IMR-90 (cell line): ENCODE measurements around the gene STAU1. TPM values are rescaled to one million over a fixed set of nuclear protein-coding genes. Genes with fewer than 3 reads are reported as not detected.
A peak's percentile ranks its signal among the peaks of the same experiment; 100 is the strongest.

Experiments
- ATAC-seq: fragments of 200-7000 bp; cut with Tn5 transposase; 2 replicates; pipeline ENCODE4 v1.9.1; 2020; ENCODE audit warnings: low read depth, mild to moderate bottlenecking, moderate library complexity
- BruUV-seq: library from RNA; stranded (reverse); fragments of 400-500 nt; replicated peaks from 2 replicates; lab custom pipeline; 2021; lab: Mats Ljungman, UMichigan
- CTCF ChIA-PET: fragments of 300-600 bp; formaldehyde crosslinking; extraction: SDS; loops from one replicate; lab custom pipeline; 2021; ENCODE audit warnings: antibody characterized with exemption; lab: Yijun Ruan, JAX
- POLR2A ChIA-PET: fragments of 300-600 bp; sonication (Branson Sonifier 250); formaldehyde crosslinking; loops from one replicate; lab custom pipeline; 2022; ENCODE audit warnings: antibody characterized with exemption; ENCODE audit not compliant: unreplicated experiment; lab: Charles Lee
- DNase-seq: peaks from one replicate; pipeline ENCODE4 v3.0.0; 2013
- H2AFZ ChIP-seq: replicated peaks from 2 replicates; pipeline ENCODE3; 2013; ENCODE audit warnings: low read length, mild to moderate bottlenecking; ENCODE audit not compliant: poor library complexity
- H2AK5ac ChIP-seq: 2 replicates; pipeline ENCODE4 v1.6.1; 2013; ENCODE audit warnings: low read depth, low read length, inconsistent platforms
- H2AK9ac ChIP-seq: replicated peaks from 2 replicates; pipeline ENCODE3; 2013; ENCODE audit warnings: mild to moderate bottlenecking, low read depth, low read length, moderate library complexity; ENCODE audit not compliant: poor library complexity
- H2BK120ac ChIP-seq: 2 replicates; pipeline ENCODE4 v1.6.1; 2013; ENCODE audit warnings: low read depth, low read length, inconsistent platforms
- H2BK15ac ChIP-seq: 3 replicates; pipeline ENCODE4 v1.6.1; 2013; ENCODE audit warnings: low read depth, low read length, inconsistent platforms
- H2BK20ac ChIP-seq: 2 replicates; pipeline ENCODE4 v1.6.1; 2013; ENCODE audit warnings: low read depth, mild to moderate bottlenecking, inconsistent platforms, low read length, moderate library complexity
- H2BK5ac ChIP-seq: 2 replicates; pipeline ENCODE4 v1.6.1; 2013; ENCODE audit warnings: mild to moderate bottlenecking, low read depth, low read length, inconsistent platforms; ENCODE audit not compliant: poor library complexity, severe bottlenecking
- H3K14ac ChIP-seq: replicated peaks from 2 replicates; pipeline ENCODE4 v1.6.1; 2013; ENCODE audit warnings: low read depth, low read length, inconsistent platforms
- H3K18ac ChIP-seq: 2 replicates; pipeline ENCODE4 v1.6.1; 2013; ENCODE audit warnings: low read depth, low read length, control low read depth
- H3K23ac ChIP-seq: 2 replicates; pipeline ENCODE4 v1.6.1; 2013; ENCODE audit warnings: low read depth, low read length, inconsistent platforms
- H3K27ac ChIP-seq: 2 replicates; pipeline ENCODE4 v1.5.1; 2013; ENCODE audit warnings: mild to moderate bottlenecking, control low read depth, low read length; ENCODE audit not compliant: insufficient read depth
- H3K27me3 ChIP-seq: 2 replicates; pipeline ENCODE4 v1.6.1; 2013; ENCODE audit warnings: low read length; ENCODE audit not compliant: control insufficient read depth, insufficient read depth
- H3K36me3 ChIP-seq: 2 replicates; pipeline ENCODE4 v1.6.1; 2013; ENCODE audit warnings: low read length, mixed read lengths; ENCODE audit not compliant: control insufficient read depth, insufficient read depth
- H3K4ac ChIP-seq: 2 replicates; pipeline ENCODE4 v1.6.1; 2013; ENCODE audit warnings: low read depth, low read length, inconsistent platforms
- H3K4me1 ChIP-seq: 2 replicates; pipeline ENCODE4 v1.6.1; 2013; ENCODE audit warnings: low read length, mixed read lengths; ENCODE audit not compliant: control insufficient read depth, insufficient read depth
- H3K4me2 ChIP-seq: 2 replicates; pipeline ENCODE4 v1.6.1; 2013; ENCODE audit warnings: low read depth, mild to moderate bottlenecking, control low read depth, low read length, moderate library complexity
- H3K4me3 ChIP-seq: 2 replicates; pipeline ENCODE4 v1.5.1; 2013; ENCODE audit warnings: low read depth, mild to moderate bottlenecking, control low read depth, low read length, moderate library complexity; ENCODE audit not compliant: insufficient read depth
- H3K56ac ChIP-seq: 2 replicates; pipeline ENCODE4 v1.6.1; 2013; ENCODE audit warnings: low read length, inconsistent platforms; ENCODE audit not compliant: insufficient read depth; ENCODE audit errors: extremely low read depth
- H3K79me1 ChIP-seq, 2 experiments: 2 replicates each; pipeline ENCODE4 v1.6.1; 2013; ENCODE audit warnings: low read length in 2 of 2, inconsistent platforms in 1 of 2, low read depth in 1 of 2
- H3K9ac ChIP-seq: 2 replicates; pipeline ENCODE4 v1.6.1; 2013; ENCODE audit warnings: low read depth, low read length, control low read depth
- H3K9me1 ChIP-seq: 2 replicates; pipeline ENCODE4 v1.6.1; 2013; ENCODE audit warnings: low read length, inconsistent platforms; ENCODE audit not compliant: insufficient read depth
- H3K9me3 ChIP-seq: 2 replicates; pipeline ENCODE4 v1.6.1; 2013; ENCODE audit warnings: low read length; ENCODE audit not compliant: control insufficient read depth, insufficient read depth
- H4K20me1 ChIP-seq: 2 replicates; pipeline ENCODE4 v1.6.1; 2013; ENCODE audit warnings: low read length, inconsistent platforms; ENCODE audit not compliant: insufficient read depth
- H4K5ac ChIP-seq: 2 replicates; pipeline ENCODE4 v1.6.1; 2013; ENCODE audit warnings: mild to moderate bottlenecking, low read depth, low read length, control low read depth
- H4K8ac ChIP-seq, 2 experiments: 2 replicates each; pipeline ENCODE4 v1.6.1; 2013; ENCODE audit warnings: low read depth in 2 of 2, low read length in 2 of 2, control low read depth in 1 of 2, inconsistent platforms in 1 of 2
- H4K91ac ChIP-seq: 2 replicates; pipeline ENCODE4 v1.6.1; 2013; ENCODE audit warnings: low read depth, low read length, inconsistent platforms; ENCODE audit not compliant: insufficient read depth
- CHD1 ChIP-seq: IDR thresholded peaks from 2 replicates; pipeline ENCODE4 v1.6.1; 2012; ENCODE audit warnings: low read depth, low read length, improper control_type of control experiment
- CTCF ChIP-seq: conservative IDR thresholded peaks from 2 replicates; pipeline ENCODE4 v1.5.1; 2012; ENCODE audit warnings: mild to moderate bottlenecking, low read depth, low read length, improper control_type of control experiment
- ELK1 ChIP-seq: fragments of 150-350 bp; IDR thresholded peaks from 2 replicates; pipeline ENCODE4 v1.6.1; 2016; ENCODE audit warnings: low read depth, mild to moderate bottlenecking, low read length, moderate library complexity, borderline replicate concordance
- MAFK ChIP-seq: IDR thresholded peaks from 2 replicates; pipeline ENCODE4 v1.6.1; 2012; ENCODE audit warnings: low read depth, low read length, improper control_type of control experiment
- NFE2L2 ChIP-seq: fragments of 150-350 bp; IDR thresholded peaks from 2 replicates; pipeline ENCODE4 v1.6.1; 2016; ENCODE audit warnings: low read depth, mild to moderate bottlenecking, low read length
- RAD21 ChIP-seq: IDR thresholded peaks from 2 replicates; pipeline ENCODE4 v1.6.1; 2012; ENCODE audit warnings: low read length, improper control_type of control experiment
- RCOR1 ChIP-seq: IDR thresholded peaks from 2 replicates; pipeline ENCODE4 v1.6.1; 2012; ENCODE audit warnings: mild to moderate bottlenecking, low read length, improper control_type of control experiment; ENCODE audit not compliant: insufficient replicate concordance
- SMC3 ChIP-seq: fragments of 150-350 bp; IDR thresholded peaks from 2 replicates; pipeline ENCODE4 v1.6.1; 2016; ENCODE audit warnings: low read depth, mild to moderate bottlenecking, antibody characterized with exemption, low read length, moderate library complexity
- WGBS, 2 experiments: methylation state at CpG; one replicate each; pipeline versions ENCODE4 v1.1.5 to v1.1.7; 2013; ENCODE audit warnings: missing lambda C conversion rate in 2 of 2; ENCODE audit not compliant: insufficient read length in 1 of 2; ENCODE audit errors: extremely low coverage in 2 of 2; 5-methylcytosine and 5-hydroxymethylcytosine counted together
- dilution Hi-C: fragments of 300-500 bp; cut with HindIII; formaldehyde crosslinking; loops from one replicate; pipeline ENCODE4 v1.14.3; 2018; ENCODE audit warnings: low sequenced_read_pairs; ENCODE audit not compliant: unreplicated experiment
- in situ Hi-C: fragments of 300-500 bp; cut with MboI; formaldehyde crosslinking; loops from 3 replicates; pipeline ENCODE4 v1.14.3; 2019; ENCODE audit warnings: low sequenced_read_pairs, inconsistent platforms, mixed read lengths
- intact Hi-C: fragments of 100-400 bp; cut with micrococcal nuclease; formaldehyde crosslinking; loops from 2 replicates; pipeline ENCODE4 v1.10.0; 2022
- polyA plus RNA-seq, 3 experiments: library from polyadenylated mRNA; depleted of rRNA; stranded (reverse); fragments of >200 nt; gene quantifications; 2 replicates each; pipeline ENCODE4 v1.2.3, GENCODE V29; 2012; ENCODE audit warnings: low replicate concordance in 1 of 3
- total RNA-seq: library from RNA; depleted of rRNA; stranded (reverse); fragments of >200 nt; gene quantifications from 2 replicates; pipeline ENCODE4 v1.2.3, GENCODE V29; 2012
- TF ChIP-seq, protein P1 (sequence below): fragments of 150-350 bp; IDR thresholded peaks from 2 replicates; pipeline ENCODE4 v1.6.1; 2017; ENCODE audit warnings: mild to moderate bottlenecking, antibody characterized with exemption, low read length, low read depth

STAU1 gene
- total and polyA plus RNA-seq, 2 of the 4 experiments (the other 2 are of a cell fraction): 35.3 to 50.3 TPM

DNA sequence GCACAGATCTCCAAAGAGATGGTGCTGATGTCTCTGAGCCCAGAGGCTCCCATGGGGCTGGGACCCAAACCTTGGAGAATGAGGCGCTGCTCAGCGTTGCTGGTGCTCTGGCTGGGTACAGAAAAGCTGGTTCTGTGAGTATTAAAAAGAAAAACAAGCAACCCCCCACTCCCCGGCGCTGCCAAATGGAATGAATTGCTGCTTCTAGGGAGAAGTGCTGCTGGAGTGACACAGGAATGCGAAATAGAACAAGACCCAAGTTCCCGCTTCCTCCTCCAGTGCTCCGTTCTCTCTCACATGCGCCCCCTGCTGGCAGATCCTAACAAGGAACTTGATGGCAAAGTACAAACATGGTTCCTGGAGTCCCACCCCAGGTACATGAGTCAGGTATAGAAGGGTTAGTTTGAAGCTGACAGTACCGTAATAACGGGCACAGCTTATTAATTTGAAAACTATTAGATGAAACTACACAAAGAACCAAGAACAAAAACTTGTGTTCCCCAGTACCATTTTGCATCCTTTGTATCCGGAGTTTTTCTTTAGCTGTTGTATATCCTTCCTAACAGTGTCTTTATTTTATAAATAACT, 29.0 kb upstream of the STAU1 start:
- Histone ChIP-seq H2AK5ac (no peak overlapping the region), H3K14ac (no peak overlapping the region), H4K91ac (no peak overlapping the region), H2BK15ac (no peak overlapping the region), H2BK5ac (no peak overlapping the region), H3K18ac (no peak overlapping the region), H3K4me2 (peak overlapping the region; percentile 42; the same call in 1 of the 2 replicates), H3K27ac (no peak overlapping the region), H4K8ac (peak overlapping the region in 1 of 2 experiments; percentile 65; a peak in 1 of 4 replicates), H4K20me1 (no peaks in the 10 kb centered on the region), H2AK9ac (no peak overlapping the region), H3K4me3 (no peak overlapping the region), H3K9me1 (no peaks in the 10 kb centered on the region), H3K56ac (no peak overlapping the region), H3K27me3 (no peaks in the 10 kb centered on the region), H2BK120ac (no peak overlapping the region), H2AFZ (peak overlapping the region; percentile 86), H3K4ac (no peak overlapping the region), H3K79me1 (peaks cover 8 to 28% of the 10 kb centered on the region in 2 experiments; a peak in 3 of 4 replicates), H4K5ac (no peak overlapping the region), H3K9ac (no peak overlapping the region), H2BK20ac (no peak overlapping the region), H3K36me3 (peaks cover 4% of the 10 kb centered on the region), H3K9me3 (no peaks in the 10 kb centered on the region), H3K4me1 (peaks cover 4% of the 10 kb centered on the region; the same call in 1 of the 2 replicates), H3K23ac (no peak overlapping the region)
- POLR2A ChIA-PET: no interaction called here
- intact Hi-C loops (loop anchor here (1.0 to 5.0 kb wide), 3 partner anchors 30 to 575 kb away; no protein-coding TSS in a partner anchor), dilution Hi-C loops (no loop called here), in situ Hi-C loops (loop anchor here (5.0 kb wide), 1 partner anchor 85 kb away; no protein-coding TSS in a partner anchor)
- CTCF ChIA-PET: interaction anchor here (0.6 to 2.2 kb wide), 15 partner anchors 17 to 95 kb away, joined by 3 to 11 read pairs (median 3); no protein-coding TSS in a partner anchor
- peak; percentile 87 for DNase-seq
- peak; percentile 92 for TF ChIP-seq SMC3
- TF ChIP-seq RAD21: peak; percentile 77
- peak; percentile 86 for TF ChIP-seq CTCF
- TF ChIP-seq, protein P1, sequence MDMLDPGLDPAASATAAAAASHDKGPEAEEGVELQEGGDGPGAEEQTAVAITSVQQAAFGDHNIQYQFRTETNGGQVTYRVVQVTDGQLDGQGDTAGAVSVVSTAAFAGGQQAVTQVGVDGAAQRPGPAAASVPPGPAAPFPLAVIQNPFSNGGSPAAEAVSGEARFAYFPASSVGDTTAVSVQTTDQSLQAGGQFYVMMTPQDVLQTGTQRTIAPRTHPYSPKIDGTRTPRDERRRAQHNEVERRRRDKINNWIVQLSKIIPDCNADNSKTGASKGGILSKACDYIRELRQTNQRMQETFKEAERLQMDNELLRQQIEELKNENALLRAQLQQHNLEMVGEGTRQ: no peak
- no peak for TF ChIP-seq ELK1
- no peak for TF ChIP-seq NFE2L2
- TF ChIP-seq MAFK: no peak
- no peak for TF ChIP-seq RCOR1
- TF ChIP-seq CHD1: no peak
- WGBS, 2 experiments: no CpG with 5 or more reads among the region's 11 CpGs
- ATAC-seq: peak; percentile 62
- no TSS peak for BruUV-seq
